ENCODE measurements around the gene MAP3K1.
A peak's percentile ranks its signal among the peaks of the same experiment; 100 is the strongest.
"Not testable (repeated sequence)": the region's sequence is repeated elsewhere in the genome, so short reads cannot be mapped to it uniquely, and the experiment has no call there.

Gene MAP3K1

GRCh38 chr5:56814963-56815657 is at the start of gene MAP3K1:
Gene MAP3K1, plus strand, starts transcription at chr5:56815549. Its CDS starts 25 bp downstream, at chr5:56815574.
- DNase-seq (ENCODE audit: low read depth in 3 of 3, low spot score in 1 of 3) = peak; percentile 55 to 74 (median 66)

- DNase-seq (ENCODE audit: low read depth in 3 of 3, low spot score in 1 of 3) = no peak
Observed at GRCh38 chr5:56766926-56767325, 48.4 kb upstream of the MAP3K1 start.

- DNase-seq (ENCODE audit: low read depth in 3 of 3, low spot score in 1 of 3) = no peak
Observed at GRCh38 chr5:56769875-56770604, 45.3 kb upstream of the MAP3K1 start.

- no peak for DNase-seq (ENCODE audit: low read depth in 3 of 3, low spot score in 1 of 3)
Observed at GRCh38 chr5:56772767-56773166, 42.6 kb upstream of the MAP3K1 start.

- DNase-seq (ENCODE audit: low read depth in 3 of 3, low spot score in 1 of 3) = no peak
Observed at GRCh38 chr5:56774957-56775356, 40.4 kb upstream of the MAP3K1 start.

- not testable (repeated sequence) for DNase-seq (ENCODE audit: low read depth in 3 of 3, low spot score in 1 of 3)
Observed at GRCh38 chr5:56776212-56776846, 39.0 kb upstream of the MAP3K1 start.

GRCh38 chr5:56783261-56783660 is 32.1 kb upstream of the MAP3K1 start:
- DNase-seq (ENCODE audit: low read depth in 3 of 3, low spot score in 1 of 3) = no peak

- DNase-seq (ENCODE audit: low read depth in 3 of 3, low spot score in 1 of 3) = no peak
Observed at GRCh38 chr5:56786346-56786745, 29.0 kb upstream of the MAP3K1 start.

GRCh38 chr5:56791396-56791795 is 24.0 kb upstream of the MAP3K1 start:
- no peak for DNase-seq (ENCODE audit: low read depth in 3 of 3, low spot score in 1 of 3)

- DNase-seq (ENCODE audit: low read depth in 3 of 3, low spot score in 1 of 3) = no peak
Observed at GRCh38 chr5:56798521-56798920, 16.8 kb upstream of the MAP3K1 start.

- DNase-seq (ENCODE audit: low read depth in 3 of 3, low spot score in 1 of 3) = no peak
Observed at GRCh38 chr5:56800186-56800585, 15.2 kb upstream of the MAP3K1 start.

GRCh38 chr5:56801256-56801655 is 14.1 kb upstream of the MAP3K1 start:
- no peak for DNase-seq (ENCODE audit: low read depth in 3 of 3, low spot score in 1 of 3)

- DNase-seq (ENCODE audit: low read depth in 3 of 3, low spot score in 1 of 3) = no peak
Observed at GRCh38 chr5:56802205-56802604, 13.1 kb upstream of the MAP3K1 start.

- no peak for DNase-seq (ENCODE audit: low read depth in 3 of 3, low spot score in 1 of 3)
Observed at GRCh38 chr5:56803025-56803424, 12.3 kb upstream of the MAP3K1 start.

- DNase-seq (ENCODE audit: low read depth in 3 of 3, low spot score in 1 of 3) = no peak
Observed at GRCh38 chr5:56803894-56804293, 11.5 kb upstream of the MAP3K1 start.

GRCh38 chr5:56807679-56808078 is 7.7 kb upstream of the MAP3K1 start:
- no peak for DNase-seq (ENCODE audit: low read depth in 3 of 3, low spot score in 1 of 3)

GRCh38 chr5:56808211-56808610 is 7.1 kb upstream of the MAP3K1 start:
- DNase-seq (ENCODE audit: low read depth in 3 of 3, low spot score in 1 of 3) = no peak

- DNase-seq (ENCODE audit: low read depth in 3 of 3, low spot score in 1 of 3) = no peak
Observed at GRCh38 chr5:56810826-56811225, 4.5 kb upstream of the MAP3K1 start.

- DNase-seq (ENCODE audit: low read depth in 3 of 3, low spot score in 1 of 3) = no peak
Observed at GRCh38 chr5:56812110-56812509, 3.2 kb upstream of the MAP3K1 start.

- DNase-seq (ENCODE audit: low read depth in 3 of 3, low spot score in 1 of 3) = no peak
Observed at GRCh38 chr5:56813302-56813701, 2.0 kb upstream of the MAP3K1 start.

- DNase-seq (ENCODE audit: low read depth in 3 of 3, low spot score in 1 of 3) = peak in 2 of 3 donors; percentile 14 to 15
Observed at GRCh38 chr5:56814361-56814962, 887 bp upstream of the MAP3K1 start.
